ENCODE results near the gene TCL1A. TPM values are rescaled to one million over a fixed set of nuclear protein-coding genes. Genes with fewer than 3 reads are reported as not detected.

The TCL1A gene
- total RNA-seq, 1 donor from 2014 or later: not detected

GRCh38 chr14:95690815-95691214, 23.1 kb downstream of the TCL1A start:
- no peak overlapping the region for H3K4me3 ChIP-seq (ENCODE audit: low read depth, low read length)
- no peak for TF ChIP-seq CTCF (conservative IDR thresholded peaks at IDR 0.05; ENCODE audit: low read depth, low read length)
- no peak for DNase-seq (ENCODE audit: low read depth)

- TF ChIP-seq CTCF (conservative IDR thresholded peaks at IDR 0.05; ENCODE audit: low read depth, low read length): no peak
- no peak for DNase-seq (ENCODE audit: low read depth)
- H3K4me3 ChIP-seq (ENCODE audit: low read depth, low read length): no peak overlapping the region
Measured at GRCh38 chr14:95689441-95689840, 24.5 kb downstream of the TCL1A start.

- no peak for DNase-seq (ENCODE audit: low read depth)
- no peak overlapping the region for H3K4me3 ChIP-seq (ENCODE audit: low read depth, low read length)
- no peak for TF ChIP-seq CTCF (conservative IDR thresholded peaks at IDR 0.05; ENCODE audit: low read depth, low read length)
Measured at GRCh38 chr14:95686935-95687334, 27.0 kb downstream of the TCL1A start.

- DNase-seq (ENCODE audit: low read depth): no peak
- TF ChIP-seq CTCF (conservative IDR thresholded peaks at IDR 0.05; ENCODE audit: low read depth, low read length): no peak
- H3K4me3 ChIP-seq (ENCODE audit: low read depth, low read length): no peak within 1 kb of the TSS
Measured at GRCh38 chr14:95685978-95686922, 27.7 kb downstream of the TCL1A start, which contains the start of gene TCL1B. Gene TCL1B (plus strand): TSS chr14:95686426. CDS start chr14:95686468, 42 bp downstream.

- peak; percentile 78 for TF ChIP-seq CTCF (conservative IDR thresholded peaks at IDR 0.05; ENCODE audit: low read depth, low read length)
- H3K4me3 ChIP-seq (ENCODE audit: low read depth, low read length): no peak overlapping the region
- DNase-seq (ENCODE audit: low read depth): no peak
Measured at GRCh38 chr14:95683793-95684192, 30.1 kb downstream of the TCL1A start.

GRCh38 chr14:95681153-95681552, 32.8 kb downstream of the TCL1A start:
- TF ChIP-seq CTCF (conservative IDR thresholded peaks at IDR 0.05; ENCODE audit: low read depth, low read length): no peak
- no peak for DNase-seq (ENCODE audit: low read depth)
- H3K4me3 ChIP-seq (ENCODE audit: low read depth, low read length): no peak overlapping the region
